LNCaP clone FGC (cell line): ENCODE results near the gene ZNRF4.
"Not testable (repeated sequence)": the region's sequence is repeated elsewhere in the genome, so short reads cannot be mapped to it uniquely, and the experiment has no call there.

ENCODE experiments used
- DNase-seq: peaks from one replicate; pipeline ENCODE4 v3.0.0-alpha.2; 2011; ENCODE audit warnings: low read depth
- H3K4me3 ChIP-seq: 2 replicates; pipeline ENCODE4 v1.5.1; 2011; ENCODE audit warnings: mild to moderate bottlenecking, low read depth, low read length, control low read depth
- TF ChIP-seq, protein P1 (sequence below): IDR thresholded peaks from 2 replicates; pipeline ENCODE4 v1.5.1; 2012; ENCODE audit warnings: mild to moderate bottlenecking; ENCODE audit not compliant: control insufficient read depth, insufficient read depth; ENCODE audit errors: extremely low read depth

ZNRF4 gene

DNA sequence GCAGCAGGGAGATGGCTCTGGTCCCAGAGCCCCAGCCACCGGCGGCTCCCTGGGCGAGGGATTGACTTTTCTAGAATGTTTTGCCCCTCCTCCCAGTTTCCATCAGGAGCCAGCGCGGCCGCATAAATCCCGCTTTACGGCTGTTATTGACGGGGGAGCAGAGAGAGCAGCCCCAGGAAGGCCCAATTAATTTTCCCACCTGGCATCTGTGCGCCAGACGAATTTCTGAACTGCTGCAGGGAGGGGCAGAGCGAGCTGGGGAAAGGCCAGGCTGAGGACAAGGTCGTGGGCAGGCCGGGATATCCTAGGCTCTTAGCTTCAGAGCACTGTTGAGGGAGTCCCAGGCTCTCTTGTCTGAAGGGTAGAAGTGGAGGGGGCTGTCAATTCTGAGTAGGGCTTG, 24.7 kb downstream of the ZNRF4 start:
- DNase-seq: no peak
- TF ChIP-seq, protein P1, sequence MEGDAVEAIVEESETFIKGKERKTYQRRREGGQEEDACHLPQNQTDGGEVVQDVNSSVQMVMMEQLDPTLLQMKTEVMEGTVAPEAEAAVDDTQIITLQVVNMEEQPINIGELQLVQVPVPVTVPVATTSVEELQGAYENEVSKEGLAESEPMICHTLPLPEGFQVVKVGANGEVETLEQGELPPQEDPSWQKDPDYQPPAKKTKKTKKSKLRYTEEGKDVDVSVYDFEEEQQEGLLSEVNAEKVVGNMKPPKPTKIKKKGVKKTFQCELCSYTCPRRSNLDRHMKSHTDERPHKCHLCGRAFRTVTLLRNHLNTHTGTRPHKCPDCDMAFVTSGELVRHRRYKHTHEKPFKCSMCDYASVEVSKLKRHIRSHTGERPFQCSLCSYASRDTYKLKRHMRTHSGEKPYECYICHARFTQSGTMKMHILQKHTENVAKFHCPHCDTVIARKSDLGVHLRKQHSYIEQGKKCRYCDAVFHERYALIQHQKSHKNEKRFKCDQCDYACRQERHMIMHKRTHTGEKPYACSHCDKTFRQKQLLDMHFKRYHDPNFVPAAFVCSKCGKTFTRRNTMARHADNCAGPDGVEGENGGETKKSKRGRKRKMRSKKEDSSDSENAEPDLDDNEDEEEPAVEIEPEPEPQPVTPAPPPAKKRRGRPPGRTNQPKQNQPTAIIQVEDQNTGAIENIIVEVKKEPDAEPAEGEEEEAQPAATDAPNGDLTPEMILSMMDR: no peak
- no peak overlapping the region for H3K4me3 ChIP-seq

DNA sequence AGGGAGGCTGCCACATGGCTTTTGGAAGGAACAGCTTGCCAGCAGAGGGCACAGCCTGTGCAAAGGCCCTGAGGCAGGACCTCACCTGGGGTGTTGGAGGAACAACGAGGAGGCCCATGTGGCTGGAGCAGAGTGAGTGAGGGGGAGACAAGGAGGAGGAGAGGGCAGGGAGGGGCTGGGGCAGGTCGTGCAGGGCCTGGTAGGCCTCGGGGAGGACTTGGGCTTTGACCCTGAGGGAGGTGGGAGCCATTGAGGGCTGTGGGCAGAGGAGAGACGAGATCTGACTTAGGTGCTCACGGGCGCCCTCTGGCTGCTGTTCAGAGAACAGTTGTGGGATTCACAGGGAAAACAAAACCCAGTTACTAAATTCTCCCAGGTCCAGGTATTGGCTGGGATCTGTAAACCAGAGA, 25.2 kb downstream of the ZNRF4 start:
- TF ChIP-seq, protein P1: peak; percentile 27
- no peak for DNase-seq
- H3K4me3 ChIP-seq: no peak overlapping the region

DNA sequence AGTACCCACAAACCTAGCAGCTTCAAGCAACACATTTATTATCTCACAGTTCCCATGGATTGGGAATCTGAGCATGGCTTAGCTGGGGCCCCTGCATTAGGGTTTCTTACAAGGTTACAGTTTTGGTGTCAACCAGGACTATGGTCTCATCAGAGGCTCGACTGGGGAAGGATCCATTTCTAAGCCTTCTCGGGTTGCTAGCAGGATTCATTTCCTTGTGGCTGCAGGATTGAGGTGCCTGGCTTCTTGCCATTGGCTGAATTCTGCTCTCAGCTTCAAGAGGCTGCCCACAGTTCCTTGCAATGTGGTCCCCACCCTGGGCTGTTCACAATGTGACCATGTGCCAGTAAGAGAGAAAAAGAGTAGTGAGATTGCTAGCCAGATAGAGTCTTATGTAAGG, 26.7 kb downstream of the ZNRF4 start:
- H3K4me3 ChIP-seq: no peak overlapping the region
- no peak for DNase-seq
- TF ChIP-seq, protein P1: no peak

DNA sequence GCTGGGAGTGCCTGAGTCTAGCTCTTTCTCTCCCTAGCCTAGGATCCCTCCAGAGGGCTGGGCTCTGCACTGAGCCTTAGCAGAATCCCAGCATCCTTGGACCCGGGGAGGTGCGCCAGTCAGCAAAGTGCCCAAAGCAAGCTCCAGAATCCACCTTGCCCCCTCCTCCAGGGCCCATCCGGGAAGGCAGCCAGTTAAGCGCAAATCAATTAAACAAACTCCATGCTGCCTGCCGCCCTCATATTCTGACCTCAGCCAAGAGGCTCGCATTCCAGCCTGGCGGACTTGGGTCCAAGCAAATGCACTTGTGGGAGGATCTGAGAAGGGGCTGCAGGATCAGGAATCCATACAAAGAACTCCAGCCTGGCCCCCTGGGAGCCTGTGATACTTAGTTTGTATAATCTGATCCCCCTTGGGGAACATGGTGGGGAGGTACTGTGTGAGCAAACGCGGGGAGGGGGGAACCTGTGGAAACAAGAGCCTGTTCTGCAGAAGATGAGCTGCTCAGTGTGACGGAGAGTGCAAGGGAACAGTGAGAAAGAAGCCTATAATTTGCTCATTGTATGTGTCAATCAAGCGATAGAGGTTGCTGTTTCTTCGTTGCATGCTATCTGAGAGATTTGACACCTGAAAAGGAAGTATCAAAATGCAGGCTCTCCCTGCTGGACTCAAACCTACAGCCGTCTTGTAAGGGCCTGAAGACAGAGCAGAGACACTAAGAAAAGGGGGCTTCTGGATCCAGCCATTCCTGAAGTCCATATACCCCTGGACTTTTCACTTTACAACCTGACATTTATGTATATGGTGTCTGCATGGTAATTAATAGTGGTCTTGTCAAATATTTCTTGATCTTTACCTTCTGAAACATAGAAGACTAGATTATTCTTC, 29.4 kb downstream of the ZNRF4 start:
- TF ChIP-seq, protein P1: no peak
- H3K4me3 ChIP-seq: no peak overlapping the region
- DNase-seq: no peak

DNA sequence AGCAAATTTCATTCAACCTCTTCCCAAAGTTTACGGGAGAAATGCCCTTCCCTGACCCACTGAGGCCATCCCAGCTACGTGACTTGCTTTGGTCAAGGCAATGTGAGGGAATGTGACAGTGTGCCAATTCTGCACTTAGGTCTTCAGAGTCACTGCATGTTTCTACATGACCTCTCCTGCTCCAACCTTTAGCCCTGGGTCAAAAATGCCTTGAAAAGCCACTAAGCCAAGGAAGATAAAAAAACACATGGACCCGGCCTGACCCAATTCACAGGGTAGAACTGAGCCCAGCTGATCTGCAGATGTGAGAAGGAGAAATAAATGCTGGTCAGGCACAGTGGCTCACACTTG, 30.0 kb downstream of the ZNRF4 start:
- DNase-seq: no peak
- TF ChIP-seq, protein P1: no peak
- H3K4me3 ChIP-seq: no peak overlapping the region

DNA sequence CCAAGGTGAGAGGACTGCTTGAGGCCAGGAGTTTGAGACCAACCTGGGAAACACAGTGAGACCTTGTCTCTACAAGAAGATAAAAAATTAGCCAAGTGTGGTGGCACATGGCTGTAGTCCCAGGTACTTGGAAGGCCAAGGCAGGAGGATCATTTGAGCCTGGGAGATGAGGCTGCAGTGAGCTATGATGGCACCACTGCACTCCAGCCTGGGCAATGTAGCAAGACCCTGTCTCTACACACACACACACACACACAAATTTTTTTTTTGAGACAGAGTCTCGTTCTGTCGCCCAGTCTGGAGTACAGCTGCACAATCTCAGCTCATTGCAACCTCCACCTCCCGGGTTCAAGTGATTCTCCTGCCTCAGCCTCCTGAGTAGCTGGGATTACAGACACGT, 30.4 kb downstream of the ZNRF4 start:
- H3K4me3 ChIP-seq, DNase-seq: not testable (repeated sequence)

DNA sequence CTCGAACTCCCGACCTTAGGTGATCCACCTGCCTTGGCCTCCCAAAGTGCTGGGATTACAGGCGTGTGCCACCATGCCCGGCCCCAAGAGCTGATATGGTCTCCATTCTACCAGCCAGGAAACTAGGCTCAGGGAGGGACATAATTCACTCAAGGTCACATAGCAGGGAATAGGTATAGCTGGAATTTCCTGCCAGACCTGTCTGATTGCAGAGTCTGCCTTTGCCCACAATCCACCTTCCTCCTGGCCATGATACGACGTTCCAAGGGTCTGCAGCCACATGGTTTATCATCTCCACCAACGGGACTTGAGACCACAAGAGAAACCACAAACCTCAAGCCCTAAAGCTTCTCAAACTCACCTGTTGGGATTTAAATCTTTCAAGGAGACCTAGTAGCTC, 32.0 kb downstream of the ZNRF4 start:
- no peak for DNase-seq
- TF ChIP-seq, protein P1: no peak
- no peak overlapping the region for H3K4me3 ChIP-seq
